NT2/D1 (cell line): Measurements from ENCODE around the gene CEP85.
"Not testable (repeated sequence)": the region's sequence is repeated elsewhere in the genome, so short reads cannot be mapped to it uniquely, and the experiment has no call there.

ENCODE experiments used
- DNase-seq: peaks from one replicate; pipeline ENCODE4 v3.0.0-alpha.2; 2011; ENCODE audit warnings: low read depth, low spot score
- H3K27me3 ChIP-seq: 2 replicates; pipeline ENCODE4 v1.6.0; 2011; ENCODE audit warnings: mild to moderate bottlenecking; ENCODE audit not compliant: insufficient read length, insufficient read depth
- H3K36me3 ChIP-seq: 2 replicates; pipeline ENCODE4 v1.6.1; 2011; ENCODE audit warnings: mild to moderate bottlenecking, low read length, mixed read lengths; ENCODE audit not compliant: insufficient read depth, insufficient read length
- H3K4me1 ChIP-seq: 2 replicates; pipeline ENCODE4 v1.5.1; 2011; ENCODE audit not compliant: insufficient read depth, insufficient read length
- H3K4me3 ChIP-seq: 2 replicates; pipeline ENCODE4 v1.5.1; 2011; ENCODE audit warnings: low read depth; ENCODE audit not compliant: insufficient read length
- H3K9ac ChIP-seq: 2 replicates; pipeline ENCODE4 v1.6.0; 2011; ENCODE audit warnings: low read depth; ENCODE audit not compliant: insufficient read length
- H3K9me3 ChIP-seq: 2 replicates; pipeline ENCODE4 v1.5.1; 2011; ENCODE audit warnings: mild to moderate bottlenecking, low read length; ENCODE audit not compliant: insufficient read depth
- SUZ12 ChIP-seq: IDR thresholded peaks from 2 replicates; pipeline ENCODE4 v1.6.1; 2011; ENCODE audit not compliant: insufficient read length, insufficient read depth; ENCODE audit errors: extremely low read depth
- YY1 ChIP-seq: IDR thresholded peaks from 2 replicates; pipeline ENCODE4 v1.6.1; 2011; ENCODE audit not compliant: insufficient read length, insufficient read depth
- ZNF274 ChIP-seq: IDR thresholded peaks from 2 replicates; pipeline ENCODE4 v1.6.1; 2011; ENCODE audit warnings: mild to moderate bottlenecking, low read depth, low read length

The CEP85 gene

DNA sequence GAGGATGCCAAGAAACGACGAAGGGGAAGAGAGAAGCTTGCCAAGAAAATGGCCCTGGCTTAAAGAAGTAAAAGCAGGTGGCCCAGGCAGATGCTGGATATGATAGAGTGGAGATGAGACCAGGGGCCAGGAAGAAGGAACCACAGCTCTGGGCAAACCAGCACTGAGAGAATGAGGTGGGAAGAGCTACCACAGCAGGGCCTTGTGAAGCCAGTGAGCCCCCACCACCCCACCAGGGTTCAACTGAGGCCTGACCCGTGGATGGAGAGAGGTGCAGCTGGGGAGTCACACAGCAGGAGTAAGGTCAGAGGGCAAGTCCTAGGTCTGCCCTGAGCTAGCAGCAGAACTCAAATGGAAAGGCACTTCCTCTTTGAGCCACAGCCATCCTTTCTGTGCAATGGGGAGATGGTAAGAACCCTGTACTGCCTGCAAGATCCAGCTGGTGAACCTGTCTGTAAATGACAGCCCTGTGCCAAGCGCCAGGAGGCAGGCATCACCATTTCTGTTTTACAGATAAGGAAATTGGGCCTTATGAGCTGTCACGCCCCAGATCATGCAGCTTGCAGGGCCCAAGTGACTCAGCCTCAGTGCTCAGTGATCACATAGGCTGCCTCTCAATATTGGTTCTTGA lies 54.4 kb downstream of the CEP85 start:
- DNase-seq, result no peak
- Histone ChIP-seq H3K4me1 (peaks cover 34% of the 10 kb centered on the region), H3K4me3 (no peak overlapping the region), H3K9me3 (no peaks in the 10 kb centered on the region), H3K36me3 (peaks cover 24% of the 10 kb centered on the region), H3K9ac (no peak overlapping the region), H3K27me3 (no peaks in the 10 kb centered on the region)
- TF ChIP-seq ZNF274 (no peak), YY1 (no peak), SUZ12 (no peak)

GRCh38 chr1:26289158-26290059 lies 55.4 kb downstream of the CEP85 start:
- Histone ChIP-seq H3K4me3 (no peak overlapping the region), H3K9me3 (no peaks in the 10 kb centered on the region), H3K27me3 (no peaks in the 10 kb centered on the region), H3K9ac (no peak overlapping the region), H3K4me1 (peaks cover 32% of the 10 kb centered on the region), H3K36me3 (peaks cover 21% of the 10 kb centered on the region)
- DNase-seq, result no peak
- TF ChIP-seq SUZ12 (no peak), YY1 (no peak), ZNF274 (no peak)

DNA sequence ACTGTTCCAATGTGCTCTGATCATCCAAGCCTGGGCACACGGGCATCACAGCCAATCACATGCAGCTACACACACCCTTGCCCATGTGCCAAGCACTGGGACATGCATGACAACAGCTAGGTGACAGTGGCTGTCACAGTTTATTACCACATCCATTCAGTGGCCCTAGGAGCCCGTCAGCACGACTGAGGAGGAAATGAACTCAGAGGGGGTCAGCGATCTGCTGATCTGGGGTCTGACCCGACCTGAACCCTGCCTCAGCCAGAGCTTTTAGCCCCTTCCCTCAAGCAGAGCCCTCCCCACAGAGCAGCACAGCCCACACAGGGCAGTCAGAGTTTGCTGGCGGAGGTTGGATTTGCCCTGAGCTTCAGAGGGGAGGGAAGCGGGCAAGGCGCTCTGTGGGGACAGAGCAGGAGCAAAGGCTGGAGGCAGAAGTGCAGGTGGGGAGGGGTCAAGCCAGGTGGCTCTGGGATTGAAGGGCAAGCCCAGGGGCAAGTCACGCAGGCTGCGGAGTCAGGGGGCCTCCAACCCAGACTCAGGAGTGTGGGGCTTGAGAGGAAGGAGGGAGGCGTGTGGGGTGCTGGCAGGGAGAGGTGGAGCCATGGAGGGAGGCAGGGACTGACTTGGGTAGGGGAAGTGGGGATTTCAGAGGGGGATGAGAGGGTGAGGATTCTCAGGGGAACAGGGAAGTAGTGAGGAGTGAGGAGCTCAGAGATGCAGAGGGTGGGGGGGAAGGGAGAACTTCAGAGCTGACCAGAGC lies 56.3 kb downstream of the CEP85 start:
- Histone ChIP-seq H3K9ac (peak overlapping the region; percentile 63), H3K9me3 (no peaks in the 10 kb centered on the region), H3K4me1 (peaks cover 26% of the 10 kb centered on the region), H3K27me3 (no peaks in the 10 kb centered on the region), H3K36me3 (peaks cover 21% of the 10 kb centered on the region), H3K4me3 (no peak overlapping the region)
- no peak for DNase-seq
- TF ChIP-seq YY1, result no peak
- TF ChIP-seq SUZ12, result no peak
- TF ChIP-seq ZNF274, result no peak

DNA sequence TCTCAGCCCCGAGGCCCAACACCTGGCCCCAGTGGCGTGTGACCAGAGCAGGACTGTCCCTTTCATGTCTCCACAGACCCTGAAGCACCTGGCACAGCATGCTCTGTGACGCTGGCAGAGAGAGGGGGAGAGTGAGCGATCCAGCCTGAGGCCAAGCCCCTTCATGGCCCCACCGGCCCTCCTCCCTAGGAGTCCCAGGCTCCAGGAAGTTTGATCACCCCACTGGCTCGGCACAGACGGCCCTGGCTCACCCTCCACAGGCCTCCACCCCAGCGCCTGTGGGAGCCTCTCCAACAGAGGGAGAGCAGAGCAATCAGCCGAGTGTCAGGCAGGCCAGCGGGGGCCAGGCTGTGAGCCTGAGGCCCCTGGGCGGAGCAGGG lies 56.9 kb downstream of the CEP85 start:
- no peak for DNase-seq
- Histone ChIP-seq H3K27me3 (no peaks in the 10 kb centered on the region), H3K4me3 (no peak overlapping the region), H3K9me3 (no peaks in the 10 kb centered on the region), H3K9ac (peak overlapping the region; percentile 63), H3K4me1 (peaks cover 22% of the 10 kb centered on the region), H3K36me3 (peaks cover 27% of the 10 kb centered on the region)
- TF ChIP-seq SUZ12 (no peak), ZNF274 (no peak), YY1 (no peak)

DNA sequence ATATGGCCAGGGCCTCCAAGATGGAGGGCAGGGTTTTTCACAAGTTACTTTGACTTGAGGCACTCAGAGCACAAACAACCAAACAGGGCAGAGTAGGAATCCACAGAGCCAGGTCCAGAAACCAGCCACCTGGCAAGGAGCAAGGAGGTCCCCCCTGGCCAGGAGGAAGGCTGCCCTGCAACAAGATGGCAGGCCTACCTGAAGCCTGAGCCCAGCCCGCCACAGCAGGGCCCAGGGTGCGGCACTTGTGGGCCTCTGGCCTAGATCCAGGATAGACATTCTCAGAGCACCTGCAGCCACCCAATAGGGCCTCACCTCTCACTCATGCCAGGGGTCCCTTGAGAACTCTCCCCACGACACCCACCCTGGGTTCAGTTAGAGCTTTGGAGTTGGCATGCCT lies 57.4 kb downstream of the CEP85 start:
- Histone ChIP-seq H3K4me1 (peaks cover 22% of the 10 kb centered on the region), H3K9ac (no peak overlapping the region), H3K4me3 (no peak overlapping the region), H3K36me3 (peaks cover 32% of the 10 kb centered on the region), H3K9me3 (no peaks in the 10 kb centered on the region), H3K27me3 (no peaks in the 10 kb centered on the region)
- no peak for TF ChIP-seq ZNF274
- no peak for TF ChIP-seq YY1
- no peak for TF ChIP-seq SUZ12
- DNase-seq, result no peak

GRCh38 chr1:26291939-26292338 lies 57.9 kb downstream of the CEP85 start:
- no peaks in the 10 kb centered on the region for H3K27me3 ChIP-seq
- H3K36me3 ChIP-seq, result peaks cover 37% of the 10 kb centered on the region
- H3K4me1 ChIP-seq, result peaks cover 22% of the 10 kb centered on the region
- no peak overlapping the region for H3K9ac ChIP-seq
- no peak overlapping the region for H3K4me3 ChIP-seq
- no peak for DNase-seq
- TF ChIP-seq ZNF274, result no peak
- H3K9me3 ChIP-seq, result no peaks in the 10 kb centered on the region

DNA sequence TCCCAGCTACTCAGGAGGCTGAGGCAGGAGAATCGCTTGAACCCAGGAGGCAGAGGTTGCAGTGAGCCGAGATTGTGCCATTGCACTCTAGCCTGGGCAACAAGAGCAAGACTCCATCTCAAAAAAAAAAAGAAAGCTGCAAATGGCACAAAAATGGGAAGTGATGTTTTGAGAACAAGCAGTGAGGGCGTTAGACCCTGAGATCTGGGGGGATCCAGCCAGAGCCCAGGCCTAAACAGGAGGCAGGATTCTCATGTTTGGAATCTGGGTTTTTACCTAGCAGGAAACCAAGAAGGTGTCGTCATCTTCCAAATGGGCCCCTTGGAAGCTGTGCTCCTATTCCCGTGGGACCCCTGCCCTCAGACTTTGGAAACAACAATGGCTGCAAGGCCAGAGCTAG lies 58.7 kb downstream of the CEP85 start:
- not testable (repeated sequence) for H3K27me3 ChIP-seq, H3K9me3 ChIP-seq, H3K4me3 ChIP-seq, DNase-seq, H3K9ac ChIP-seq
- Histone ChIP-seq H3K36me3 (peaks cover 45% of the 10 kb centered on the region), H3K4me1 (peaks cover 22% of the 10 kb centered on the region)
